GM12891 (cell line): ENCODE results near the gene RAB3A.

Source experiments
- POLR2A ChIP-seq: IDR thresholded peaks from 2 replicates; pipeline ENCODE4 v1.6.1; 2011; ENCODE audit warnings: low read depth, low read length, control low read depth
- TAF1 ChIP-seq: IDR thresholded peaks from 2 replicates; pipeline ENCODE4 v1.6.1; 2011; ENCODE audit warnings: low read depth, low read length, control low read depth

- no peak for TF ChIP-seq POLR2A
- no peak for TF ChIP-seq TAF1
These were observed 6.5 kb downstream of the RAB3A start for GRCh38 chr19:18197306-18197705.
